ENCODE data around the gene CASP3. TPM values are rescaled to one million over a fixed set of nuclear protein-coding genes. Genes with fewer than 3 reads are reported as not detected.

Gene CASP3
- total and polyA plus RNA-seq, 2 donors (not counting 1 experiment from before 2014, with no cell fraction given) = 7.9 to 15.8 TPM

- H3K9ac ChIP-seq (ENCODE audit: low read length) = no peak overlapping the region
- H2AFZ ChIP-seq (ENCODE audit: insufficient read depth, low read depth, low read length, poor library complexity, severe bottlenecking) = no peak overlapping the region
- peaks cover 0 to 10% (median 6%) of the 10 kb centered on the region in 3 donors for H3K9me3 ChIP-seq (ENCODE audit: control extremely low read depth in 1 of 3, control insufficient read depth in 2 of 3, insufficient read depth in 1 of 3, low read length in 2 of 3)
- Mint-ChIP-seq H3K27me3 (no peaks in the 10 kb centered on the region), H3K4me1 (peaks cover 19% of the 10 kb centered on the region), H3K4me3 (peak overlapping the region; percentile 13), H3K9me3 (ENCODE audit: insufficient read depth) (peaks cover 3% of the 10 kb centered on the region), H3K27ac (peak overlapping the region; percentile 80)
- H3K79me2 ChIP-seq (ENCODE audit: control insufficient read depth, insufficient read depth, low read length) = no peaks in the 10 kb centered on the region
- H4K20me1 ChIP-seq (ENCODE audit: control insufficient read depth, insufficient read depth, low read length, poor library complexity, severe bottlenecking) = no peaks in the 10 kb centered on the region
- peak; percentile 32 for DNase-seq
- intact Hi-C loops (cut with micrococcal nuclease) = no loop called here
- no peaks in the 10 kb centered on the region for H3K27me3 ChIP-seq (replicated peaks in 1 of 4; ENCODE audit: control extremely low read depth in 1 of 4, control insufficient read depth in 3 of 4, insufficient read depth in 4 of 4, low read length in 3 of 4)
- ChIA-PET CTCF (no interaction called here), POLR2A (interaction anchor here (0.7 kb wide), 1 partner anchor 14 kb away, joined by 3 read pairs; no protein-coding TSS in a partner anchor)
- H3K36me3 ChIP-seq (replicated peaks in 1 of 2; ENCODE audit: control extremely low read depth in 1 of 2, control insufficient read depth in 1 of 2, extremely low read depth in 1 of 2, insufficient read depth in 2 of 2, low read length in 1 of 2) = no peaks in the 10 kb centered on the region
- H3K27ac ChIP-seq (ENCODE audit: low read length in 2 of 2) = no peak overlapping the region
- H3K4me2 ChIP-seq (replicated peaks; ENCODE audit: low read depth, low read length, poor library complexity, severe bottlenecking) = no peak overlapping the region
- H3K4me1 ChIP-seq (ENCODE audit: control insufficient read depth in 2 of 2, insufficient read depth in 2 of 2, low read length in 2 of 2) = peaks cover 0 to 5% of the 10 kb centered on the region in 2 donors
- H3K4me3 ChIP-seq (ENCODE audit: control extremely low read depth in 1 of 5, extremely low read depth in 1 of 5, insufficient read depth in 1 of 5, low read depth in 2 of 5, low read length in 4 of 5) = no peak overlapping the region
- ATAC-seq (ENCODE audit: low read depth) = peak; percentile 33
- WGBS (ENCODE audit: insufficient coverage) = 85% methylated on average over 7 of the region's 9 CpGs
- TF ChIP-seq, protein P1, sequence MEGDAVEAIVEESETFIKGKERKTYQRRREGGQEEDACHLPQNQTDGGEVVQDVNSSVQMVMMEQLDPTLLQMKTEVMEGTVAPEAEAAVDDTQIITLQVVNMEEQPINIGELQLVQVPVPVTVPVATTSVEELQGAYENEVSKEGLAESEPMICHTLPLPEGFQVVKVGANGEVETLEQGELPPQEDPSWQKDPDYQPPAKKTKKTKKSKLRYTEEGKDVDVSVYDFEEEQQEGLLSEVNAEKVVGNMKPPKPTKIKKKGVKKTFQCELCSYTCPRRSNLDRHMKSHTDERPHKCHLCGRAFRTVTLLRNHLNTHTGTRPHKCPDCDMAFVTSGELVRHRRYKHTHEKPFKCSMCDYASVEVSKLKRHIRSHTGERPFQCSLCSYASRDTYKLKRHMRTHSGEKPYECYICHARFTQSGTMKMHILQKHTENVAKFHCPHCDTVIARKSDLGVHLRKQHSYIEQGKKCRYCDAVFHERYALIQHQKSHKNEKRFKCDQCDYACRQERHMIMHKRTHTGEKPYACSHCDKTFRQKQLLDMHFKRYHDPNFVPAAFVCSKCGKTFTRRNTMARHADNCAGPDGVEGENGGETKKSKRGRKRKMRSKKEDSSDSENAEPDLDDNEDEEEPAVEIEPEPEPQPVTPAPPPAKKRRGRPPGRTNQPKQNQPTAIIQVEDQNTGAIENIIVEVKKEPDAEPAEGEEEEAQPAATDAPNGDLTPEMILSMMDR (IDR thresholded peaks at IDR 0.05) = no peak
- no peak for TF ChIP-seq EZH2 (IDR thresholded peaks at IDR 0.05; ENCODE audit: borderline replicate concordance, insufficient read depth, low read depth, low read length, poor library complexity, severe bottlenecking)
Measured at GRCh38 chr4:184583738-184584502, 65.3 kb downstream of the CASP3 start.

Other genes with a start within 250 kb of the CASP3 start
- gene IRF2, start 174.9 kb downstream of the CASP3 start, total RNA-seq = 68.2 and 68.4 TPM in 2 replicates
- gene IRF2, start 174.9 kb downstream of the CASP3 start, polyA plus RNA-seq = 62.9 and 67.8 TPM in 2 replicates
- gene PRIMPOL, start 291 bp upstream of the CASP3 start, total RNA-seq = 15.4 and 21.5 TPM in 2 replicates
- 7.8 and 16.3 TPM in 2 replicates for gene PRIMPOL, start 291 bp upstream of the CASP3 start, polyA plus RNA-seq
- 1.6 and 3.2 TPM in 2 replicates for gene CENPU, start 84.6 kb upstream of the CASP3 start, total RNA-seq
- gene CENPU, start 84.6 kb upstream of the CASP3 start, polyA plus RNA-seq = 2.1 TPM in 2 replicates
- gene ACSL1, start 176.5 kb upstream of the CASP3 start, total RNA-seq = 31.8 and 32.2 TPM in 2 replicates
- 6.6 and 7.1 TPM in 2 replicates for gene ACSL1, start 176.5 kb upstream of the CASP3 start, polyA plus RNA-seq

Data from B cell (primary cell).